ENCODE data around the gene GCN1.
A peak's percentile ranks its signal among the peaks of the same experiment; 100 is the strongest.

GCN1 gene

GRCh38 chr12:120110550-120111501 is 83.7 kb downstream of the GCN1 start:
- peak; percentile 87 to 90 for DNase-seq

GRCh38 chr12:120109570-120110267 is 84.8 kb downstream of the GCN1 start:
- DNase-seq = no peak

GRCh38 chr12:120106151-120106550 is 88.4 kb downstream of the GCN1 start:
- no peak for DNase-seq

GRCh38 chr12:120103371-120103770 is 91.1 kb downstream of the GCN1 start:
- no peak for DNase-seq

- no peak for DNase-seq
Observed at GRCh38 chr12:120103044-120103338, 91.5 kb downstream of the GCN1 start.

GRCh38 chr12:120102189-120103043 is 92.1 kb downstream of the GCN1 start:
- peak; percentile 36 to 46 for DNase-seq

GRCh38 chr12:120101617-120102016 is 92.9 kb downstream of the GCN1 start:
- DNase-seq = no peak

- no peak for DNase-seq
Observed at GRCh38 chr12:120101182-120101581, 93.3 kb downstream of the GCN1 start.

- no peak for DNase-seq
Observed at GRCh38 chr12:120100630-120101029, 93.9 kb downstream of the GCN1 start.

- DNase-seq = no peak
Observed at GRCh38 chr12:120099738-120100137, 94.8 kb downstream of the GCN1 start.

GRCh38 chr12:120098756-120099470 is 95.6 kb downstream of the GCN1 start:
- DNase-seq = no peak

- DNase-seq = no peak
Observed at GRCh38 chr12:120096671-120097202, 97.8 kb downstream of the GCN1 start.

GRCh38 chr12:120095736-120096135 is 98.8 kb downstream of the GCN1 start:
- no peak for DNase-seq

- no peak for DNase-seq
Observed at GRCh38 chr12:120095331-120095730, 99.2 kb downstream of the GCN1 start.

- no peak for DNase-seq
Observed at GRCh38 chr12:120094485-120094884, 100.0 kb downstream of the GCN1 start.

GRCh38 chr12:120093592-120094355 is 100.7 kb downstream of the GCN1 start:
- no peak for DNase-seq

GRCh38 chr12:120093336-120093591 is 101.3 kb downstream of the GCN1 start:
- no peak for DNase-seq

GRCh38 chr12:120092551-120093335 is 101.8 kb downstream of the GCN1 start:
- no peak for DNase-seq

GRCh38 chr12:120091371-120092090 is 103.0 kb downstream of the GCN1 start:
- no peak for DNase-seq

- no peak for DNase-seq
Observed at GRCh38 chr12:120090626-120091295, 103.8 kb downstream of the GCN1 start.

Data from inflammatory macrophage treated with lipopolysaccharide for 1 hour (primary cell).